ENCODE results near the gene EID2. TPM values are rescaled to one million over a fixed set of nuclear protein-coding genes. Genes with fewer than 3 reads are reported as not detected.

Gene EID2
- total RNA-seq, 1 donor from 2014 or later, result 20.0 TPM

DNA sequence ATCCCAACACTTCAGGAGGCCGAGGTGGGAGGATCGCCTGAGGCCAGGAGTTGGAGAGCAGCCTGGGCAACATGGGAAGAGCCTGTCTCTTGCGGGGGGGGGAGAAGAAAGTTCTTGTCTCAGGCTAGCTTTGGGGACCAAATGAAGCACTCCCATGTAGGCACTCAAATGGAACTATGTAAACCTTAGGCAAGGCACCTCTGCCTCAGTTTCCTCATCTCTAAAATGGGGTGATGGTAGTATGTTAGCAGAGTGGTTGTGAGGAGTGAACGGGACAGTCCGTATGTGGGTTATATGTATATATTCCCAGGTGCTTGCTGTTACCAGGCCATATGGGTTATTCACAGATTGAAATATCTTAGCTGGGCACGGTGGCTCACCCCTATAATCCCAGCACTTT is 47.7 kb downstream of the EID2 start:
- H3F3A ChIP-seq (ENCODE audit: low read depth), result peaks cover 14% of the 10 kb centered on the region
- H3K36me3 ChIP-seq, result no peaks in the 10 kb centered on the region
- H3K4me2 ChIP-seq, result no peak overlapping the region
- DNase-seq (ENCODE audit: low spot score), result no peak
- H3K27me3 Mint-ChIP-seq (ENCODE audit: insufficient read depth, low read depth), result peaks cover 5% of the 10 kb centered on the region
- no peak overlapping the region for H2AFZ ChIP-seq (replicated peaks)
- TF ChIP-seq, protein P1, sequence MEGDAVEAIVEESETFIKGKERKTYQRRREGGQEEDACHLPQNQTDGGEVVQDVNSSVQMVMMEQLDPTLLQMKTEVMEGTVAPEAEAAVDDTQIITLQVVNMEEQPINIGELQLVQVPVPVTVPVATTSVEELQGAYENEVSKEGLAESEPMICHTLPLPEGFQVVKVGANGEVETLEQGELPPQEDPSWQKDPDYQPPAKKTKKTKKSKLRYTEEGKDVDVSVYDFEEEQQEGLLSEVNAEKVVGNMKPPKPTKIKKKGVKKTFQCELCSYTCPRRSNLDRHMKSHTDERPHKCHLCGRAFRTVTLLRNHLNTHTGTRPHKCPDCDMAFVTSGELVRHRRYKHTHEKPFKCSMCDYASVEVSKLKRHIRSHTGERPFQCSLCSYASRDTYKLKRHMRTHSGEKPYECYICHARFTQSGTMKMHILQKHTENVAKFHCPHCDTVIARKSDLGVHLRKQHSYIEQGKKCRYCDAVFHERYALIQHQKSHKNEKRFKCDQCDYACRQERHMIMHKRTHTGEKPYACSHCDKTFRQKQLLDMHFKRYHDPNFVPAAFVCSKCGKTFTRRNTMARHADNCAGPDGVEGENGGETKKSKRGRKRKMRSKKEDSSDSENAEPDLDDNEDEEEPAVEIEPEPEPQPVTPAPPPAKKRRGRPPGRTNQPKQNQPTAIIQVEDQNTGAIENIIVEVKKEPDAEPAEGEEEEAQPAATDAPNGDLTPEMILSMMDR (IDR thresholded peaks at IDR 0.05), result no peak
- TF ChIP-seq EZH2phosphoT487 (IDR thresholded peaks at IDR 0.05) (no peak), EZH2 (IDR thresholded peaks at IDR 0.05) (no peak)
- H3K27ac ChIP-seq, result no peak overlapping the region
- H3K9me3 ChIP-seq (ENCODE audit: low read depth), result no peaks in the 10 kb centered on the region
- no peak overlapping the region for H3K27ac Mint-ChIP-seq
- H3K4me1 Mint-ChIP-seq, result peaks cover 3% of the 10 kb centered on the region
- H3K36me3 Mint-ChIP-seq, result peaks cover 14% of the 10 kb centered on the region
- no peaks in the 10 kb centered on the region for H3K4me1 ChIP-seq
- H3K9ac ChIP-seq, result no peak overlapping the region
- no peaks in the 10 kb centered on the region for H3K9me3 Mint-ChIP-seq
- no peaks in the 10 kb centered on the region for H3K79me2 ChIP-seq (ENCODE audit: low read depth)
- no peaks in the 10 kb centered on the region for H4K20me1 ChIP-seq (ENCODE audit: low read depth)
- H3K4me3 ChIP-seq, result no peak overlapping the region
- H3K27me3 ChIP-seq, result peaks cover 9% of the 10 kb centered on the region
- H3K4me3 Mint-ChIP-seq, result no peak overlapping the region

GRCh38 chr19:39489756-39490155 is 50.2 kb downstream of the EID2 start:
- H3K9me3 Mint-ChIP-seq, result no peaks in the 10 kb centered on the region

More at GRCh38 chr19:39489756-39490155, 50.2 kb downstream of the EID2 start:
- Histone ChIP-seq H3K27ac (no peak overlapping the region), H2AFZ (replicated peaks) (no peak overlapping the region), H3K4me2 (no peak overlapping the region), H3F3A (ENCODE audit: low read depth) (peaks cover 10% of the 10 kb centered on the region), H3K27me3 (no peaks in the 10 kb centered on the region), H4K20me1 (ENCODE audit: low read depth) (no peaks in the 10 kb centered on the region), H3K4me1 (no peaks in the 10 kb centered on the region), H3K36me3 (no peaks in the 10 kb centered on the region), H3K9me3 (ENCODE audit: low read depth) (no peaks in the 10 kb centered on the region), H3K79me2 (ENCODE audit: low read depth) (no peaks in the 10 kb centered on the region), H3K9ac (no peak overlapping the region), H3K4me3 (no peak overlapping the region)
- DNase-seq (ENCODE audit: low spot score), result no peak
- Mint-ChIP-seq H3K36me3 (peaks cover 21% of the 10 kb centered on the region), H3K27me3 (ENCODE audit: insufficient read depth, low read depth) (peaks cover 7% of the 10 kb centered on the region), H3K27ac (no peak overlapping the region), H3K4me1 (peaks cover 3% of the 10 kb centered on the region), H3K4me3 (no peak overlapping the region)
- no peak for TF ChIP-seq EZH2 (IDR thresholded peaks at IDR 0.05)
- TF ChIP-seq, protein P1 (IDR thresholded peaks at IDR 0.05), result no peak
- TF ChIP-seq EZH2phosphoT487 (IDR thresholded peaks at IDR 0.05), result no peak

Small RNA genes lying within 50 kb of the gene (small RNA-seq; reads per million reads assigned to genes)
- gene RPS29P24, result not detected

Other genes starting within 250 kb of the EID2 start
- not detected in 2 replicates for gene IFNL1, start 243.8 kb downstream of the EID2 start, total RNA-seq (ENCODE audit: low replicate concordance)
- gene LRFN1, start 219.3 kb downstream of the EID2 start, total RNA-seq (ENCODE audit: low replicate concordance), result 0.17 and 4.3 TPM in 2 replicates
- 0.43 TPM in 1 of 2 replicates, not detected in the other for gene GMFG, start 204.1 kb downstream of the EID2 start, total RNA-seq (ENCODE audit: low replicate concordance)
- gene SAMD4B, start 197.7 kb downstream of the EID2 start, total RNA-seq (ENCODE audit: low replicate concordance), result 32.8 and 105 TPM in 2 replicates
- 15.6 and 29.1 TPM in 2 replicates for gene PAF1, start 149.1 kb downstream of the EID2 start, total RNA-seq (ENCODE audit: low replicate concordance)
- gene MED29, start 148.8 kb downstream of the EID2 start, total RNA-seq (ENCODE audit: low replicate concordance), result 27.0 and 28.2 TPM in 2 replicates
- gene ZFP36, start 133.3 kb downstream of the EID2 start, total RNA-seq (ENCODE audit: low replicate concordance), result 1.2 TPM in 1 of 2 replicates, not detected in the other
- 10.7 and 46.9 TPM in 2 replicates for gene PLEKHG2, start 127.5 kb downstream of the EID2 start, total RNA-seq (ENCODE audit: low replicate concordance)
- 94.8 and 268 TPM in 2 replicates for gene RPS16, start 104.2 kb downstream of the EID2 start, total RNA-seq (ENCODE audit: low replicate concordance)
- gene SUPT5H, start 94.6 kb downstream of the EID2 start, total RNA-seq (ENCODE audit: low replicate concordance), result 48.5 and 84.3 TPM in 2 replicates
- 39.9 and 79.3 TPM in 2 replicates for gene TIMM50, start 59.3 kb downstream of the EID2 start, total RNA-seq (ENCODE audit: low replicate concordance)
- 0.37 and 2.8 TPM in 2 replicates for gene DLL3, start 41.2 kb downstream of the EID2 start, total RNA-seq (ENCODE audit: low replicate concordance)
- gene SELENOV, start 25.0 kb downstream of the EID2 start, total RNA-seq (ENCODE audit: low replicate concordance), result 0.73 and 6.2 TPM in 2 replicates
- gene EID2B, start 7.3 kb downstream of the EID2 start, total RNA-seq (ENCODE audit: low replicate concordance), result 10.1 and 11.1 TPM in 2 replicates
- not detected in 2 replicates for gene LGALS13, start 62.4 kb upstream of the EID2 start, total RNA-seq (ENCODE audit: low replicate concordance)
- gene LGALS16, start 115.8 kb upstream of the EID2 start, total RNA-seq (ENCODE audit: low replicate concordance), result not detected in 2 replicates
- not detected in 2 replicates for gene LGALS14, start 164.3 kb upstream of the EID2 start, total RNA-seq (ENCODE audit: low replicate concordance)
- not detected in 2 replicates for gene CLC, start 197.9 kb upstream of the EID2 start, total RNA-seq (ENCODE audit: low replicate concordance)
- gene LEUTX, start 238.7 kb upstream of the EID2 start, total RNA-seq (ENCODE audit: low replicate concordance), result not detected in 2 replicates